UCSD-AML1 (cell line): Measurements from ENCODE around the gene ADRM1.
A peak's percentile ranks its signal among the peaks of the same experiment; 100 is the strongest.

Experiments
- DNase-seq: peaks from one replicate; lab custom pipeline; 2025; ENCODE audit not compliant: unreplicated experiment; lab: John Stamatoyannopoulos, UW

ADRM1 gene

DNA sequence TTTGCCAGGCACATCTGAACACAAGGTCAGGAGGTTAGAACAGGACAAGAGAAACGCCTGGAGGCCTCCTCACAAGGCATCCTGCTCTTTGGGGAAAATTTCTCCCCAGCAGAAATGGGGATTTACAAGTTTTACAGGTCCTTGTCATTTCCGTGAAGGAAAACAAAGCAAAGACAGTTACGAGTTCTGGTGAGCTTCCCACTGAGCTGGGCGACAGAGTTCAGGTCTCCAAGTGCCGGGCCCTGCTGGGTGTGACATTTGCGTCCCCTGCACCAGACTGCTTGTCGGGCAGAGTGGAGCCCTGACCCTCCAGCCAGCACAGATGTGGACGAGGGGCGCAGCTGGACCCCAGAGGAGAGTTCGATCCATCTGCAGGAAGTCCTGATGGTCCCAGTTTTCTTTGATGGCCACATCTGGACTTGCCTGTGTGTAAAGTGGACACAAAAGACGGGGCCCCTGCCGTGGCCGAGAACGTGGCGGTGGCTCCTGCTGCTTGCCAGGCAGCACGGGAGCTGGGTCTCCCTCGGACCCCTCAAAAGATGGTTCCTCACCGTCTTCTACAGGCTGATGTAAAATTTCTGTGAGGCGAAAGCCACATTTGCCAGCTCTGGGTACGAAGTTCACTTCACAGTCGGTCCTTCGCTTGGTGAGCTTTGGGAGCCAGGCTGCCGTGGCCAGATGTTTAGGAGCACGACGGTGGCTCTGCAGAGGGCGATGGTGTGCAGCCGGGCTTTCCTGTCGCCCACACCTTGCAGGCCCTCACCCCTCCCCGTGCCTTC lies 5.2 kb upstream of the ADRM1 start:
- no peak for DNase-seq

GRCh38 chr20:62298577-62299249 lies 4.1 kb upstream of the ADRM1 start:
- no peak for DNase-seq

DNA sequence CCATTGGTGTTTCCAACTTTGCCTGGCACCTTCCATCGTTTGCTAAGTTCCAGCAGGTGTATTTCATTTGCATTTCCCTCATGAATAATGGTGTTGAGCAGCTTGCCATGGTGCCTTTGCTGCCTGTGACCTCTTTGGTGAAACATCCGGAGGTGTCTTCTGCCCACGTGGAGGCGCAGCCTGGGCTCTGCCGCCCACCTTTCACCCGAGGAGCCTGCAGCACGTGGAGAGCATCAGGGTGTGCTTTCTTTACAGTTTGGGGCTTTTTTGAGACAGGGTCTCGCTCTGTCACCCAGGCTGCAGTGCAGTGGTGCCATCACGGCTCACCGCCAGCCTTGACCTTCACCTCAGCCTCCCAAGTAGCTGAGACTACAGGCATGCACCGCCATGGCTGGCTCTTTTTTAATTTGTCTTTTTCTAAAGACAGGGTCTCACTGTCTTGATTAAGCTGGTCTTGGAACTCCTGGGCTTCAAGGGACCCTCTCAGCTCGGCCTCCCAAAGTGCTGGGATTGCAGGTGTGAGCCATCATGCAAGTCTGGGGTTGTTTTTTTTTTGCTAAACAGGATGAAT lies 3.0 kb upstream of the ADRM1 start:
- no peak for DNase-seq

- DNase-seq: no peak
These were observed 2.5 kb upstream of the ADRM1 start for GRCh38 chr20:62300319-62300718.

GRCh38 chr20:62301111-62301668 lies 1.6 kb upstream of the ADRM1 start:
- DNase-seq: no peak

DNA sequence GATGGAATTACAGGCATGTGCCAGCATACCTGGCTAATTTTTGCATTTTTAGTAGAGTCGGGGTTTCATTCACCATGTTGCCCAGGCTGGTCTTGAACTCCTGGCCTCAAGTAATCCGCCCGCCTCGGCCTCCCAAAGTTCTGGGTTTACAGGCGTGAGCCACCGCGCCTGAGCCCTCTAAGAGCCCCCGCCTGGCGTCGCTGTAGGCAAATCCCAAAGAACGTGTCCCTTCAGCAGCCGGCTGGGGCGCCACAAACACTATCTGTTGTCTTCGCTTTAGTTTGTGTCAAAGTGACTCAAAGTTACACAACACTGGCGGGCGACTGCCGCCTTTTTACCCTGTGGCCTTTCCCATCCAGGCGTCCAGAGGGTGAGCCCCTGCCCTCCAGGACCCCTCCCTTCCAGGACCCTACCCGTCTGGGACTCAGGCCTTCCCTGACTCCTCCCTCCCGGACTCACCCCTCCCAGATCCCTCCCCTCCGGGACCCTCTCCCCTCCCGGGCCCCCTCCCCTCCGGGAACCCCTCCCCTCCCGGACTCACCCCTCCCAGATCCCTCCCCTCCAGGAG lies 940 bp upstream of the ADRM1 start:
- peak; percentile 91 for DNase-seq

DNA sequence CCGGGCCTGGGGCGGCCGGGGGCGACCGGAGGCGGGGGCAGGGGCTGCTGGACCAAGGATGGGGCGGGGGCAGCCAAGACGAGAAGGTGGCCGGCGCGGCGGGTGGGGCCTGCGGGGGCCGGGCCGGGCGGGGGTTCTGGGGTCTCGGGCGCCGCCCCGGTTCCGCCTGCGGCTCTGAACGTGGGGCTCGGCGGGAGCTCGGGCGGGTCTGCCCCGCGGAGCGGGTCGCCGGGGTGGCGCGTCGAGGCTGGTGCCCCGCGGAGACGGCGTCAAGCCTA lies 204 bp downstream of the ADRM1 start:
- DNase-seq: no peak

DNA sequence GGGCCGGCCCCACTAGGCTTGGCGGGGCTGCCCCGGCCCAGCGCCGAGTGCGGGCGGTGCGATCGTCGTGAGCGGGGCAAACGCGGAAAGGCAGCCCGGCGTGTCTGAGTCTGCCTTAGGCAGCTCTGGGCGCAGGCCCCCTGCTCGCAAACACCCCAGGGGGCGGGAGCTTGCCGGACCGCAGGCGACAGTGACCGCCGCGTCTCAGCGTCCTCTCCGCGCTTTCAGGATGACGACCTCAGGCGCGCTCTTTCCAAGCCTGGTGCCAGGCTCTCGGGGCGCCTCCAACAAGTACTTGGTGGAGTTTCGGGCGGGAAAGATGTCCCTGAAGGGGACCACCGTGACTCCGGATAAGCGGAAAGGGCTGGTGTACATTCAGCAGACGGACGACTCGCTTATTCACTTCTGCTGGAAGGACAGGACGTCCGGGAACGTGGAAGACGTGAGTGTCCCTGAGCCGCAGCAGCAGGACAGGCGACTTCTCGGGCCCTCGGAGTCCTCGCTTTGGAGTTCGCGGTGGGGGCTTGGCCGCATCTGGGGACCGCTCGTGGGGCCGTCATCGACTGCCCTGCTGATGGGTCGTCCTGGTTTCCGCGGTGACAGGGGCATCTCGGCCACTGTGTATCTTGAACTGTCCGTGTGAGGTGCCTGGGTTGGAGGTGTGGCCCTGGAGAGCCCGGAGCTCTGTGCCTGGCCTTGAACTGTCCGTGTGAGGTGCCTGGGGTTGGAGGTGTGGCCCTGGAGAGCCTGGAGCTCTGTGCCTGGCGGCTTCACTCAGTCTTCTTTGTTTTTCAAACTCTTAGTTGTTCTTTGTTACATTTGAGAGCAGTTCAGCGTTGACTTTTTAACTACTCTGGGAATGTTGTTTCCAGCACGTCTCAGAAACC lies 786 bp downstream of the ADRM1 start:
- peak; percentile 27 for DNase-seq

DNA sequence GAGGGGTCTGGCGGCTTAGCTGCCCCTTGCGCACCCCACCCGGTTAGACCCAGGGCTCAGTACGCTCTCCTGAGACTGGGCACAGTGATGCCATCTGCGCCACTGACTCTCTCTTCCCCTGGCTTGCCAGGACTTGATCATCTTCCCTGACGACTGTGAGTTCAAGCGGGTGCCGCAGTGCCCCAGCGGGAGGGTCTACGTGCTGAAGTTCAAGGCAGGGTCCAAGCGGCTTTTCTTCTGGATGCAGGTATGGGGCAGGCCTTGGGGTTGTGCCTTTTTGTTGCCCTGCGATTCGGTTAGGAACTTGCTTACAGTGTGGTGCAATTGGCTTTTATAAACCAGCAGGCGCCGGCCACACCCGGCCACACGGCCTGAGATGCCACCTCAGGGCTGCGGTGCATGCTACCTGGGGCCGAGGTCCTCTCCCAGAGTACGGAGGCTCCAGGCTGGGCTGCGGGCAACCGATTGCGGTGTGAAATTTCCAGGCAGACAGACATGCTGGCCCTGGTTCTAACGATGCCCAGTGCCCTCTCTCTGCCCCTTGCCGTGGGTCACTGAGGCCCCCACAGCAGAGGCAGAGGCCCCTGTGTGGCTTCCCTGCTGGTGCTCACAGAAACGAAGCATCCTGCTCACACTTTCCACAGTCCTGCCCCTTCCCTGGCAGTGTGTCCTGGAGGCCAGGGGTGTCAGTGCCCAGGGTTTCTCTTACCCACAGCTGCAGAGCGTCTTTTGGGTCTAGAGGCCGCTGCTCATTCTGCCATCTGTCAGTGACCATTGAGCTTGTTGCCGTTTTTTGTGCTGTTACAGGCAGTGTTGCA lies 1.7 kb downstream of the ADRM1 start:
- no peak for DNase-seq

GRCh38 chr20:62305149-62305764 lies 2.5 kb downstream of the ADRM1 start:
- no peak for DNase-seq

DNA sequence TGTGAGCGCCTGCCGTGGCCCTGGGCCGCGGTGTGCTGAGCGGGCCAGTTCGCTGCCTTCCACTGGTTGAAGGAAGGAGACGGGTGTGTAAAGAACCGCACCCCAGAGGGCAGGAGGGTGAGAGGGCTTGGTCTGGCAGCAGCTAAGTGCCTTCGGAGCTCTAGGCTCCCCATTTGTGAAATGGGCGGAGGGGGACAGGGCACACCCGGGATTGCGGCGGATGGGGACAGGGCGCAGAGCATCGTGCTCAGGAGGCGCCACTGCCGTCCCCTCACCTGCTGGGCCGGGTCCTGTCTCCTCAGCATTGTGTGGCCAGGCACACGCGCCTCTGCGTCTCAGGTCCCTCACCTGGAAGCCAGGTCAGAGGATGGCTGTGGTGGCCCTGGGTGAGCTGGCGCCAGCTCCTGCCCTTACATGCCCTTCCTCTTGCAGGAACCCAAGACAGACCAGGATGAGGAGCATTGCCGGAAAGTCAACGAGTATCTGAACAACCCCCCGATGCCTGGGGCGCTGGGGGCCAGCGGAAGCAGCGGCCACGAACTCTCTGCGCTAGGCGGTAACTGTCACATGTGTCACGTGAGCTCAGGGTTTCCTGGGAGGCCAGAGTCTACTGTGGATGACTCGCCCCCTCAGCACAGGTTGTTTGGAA lies 3.1 kb downstream of the ADRM1 start:
- no peak for DNase-seq

DNA sequence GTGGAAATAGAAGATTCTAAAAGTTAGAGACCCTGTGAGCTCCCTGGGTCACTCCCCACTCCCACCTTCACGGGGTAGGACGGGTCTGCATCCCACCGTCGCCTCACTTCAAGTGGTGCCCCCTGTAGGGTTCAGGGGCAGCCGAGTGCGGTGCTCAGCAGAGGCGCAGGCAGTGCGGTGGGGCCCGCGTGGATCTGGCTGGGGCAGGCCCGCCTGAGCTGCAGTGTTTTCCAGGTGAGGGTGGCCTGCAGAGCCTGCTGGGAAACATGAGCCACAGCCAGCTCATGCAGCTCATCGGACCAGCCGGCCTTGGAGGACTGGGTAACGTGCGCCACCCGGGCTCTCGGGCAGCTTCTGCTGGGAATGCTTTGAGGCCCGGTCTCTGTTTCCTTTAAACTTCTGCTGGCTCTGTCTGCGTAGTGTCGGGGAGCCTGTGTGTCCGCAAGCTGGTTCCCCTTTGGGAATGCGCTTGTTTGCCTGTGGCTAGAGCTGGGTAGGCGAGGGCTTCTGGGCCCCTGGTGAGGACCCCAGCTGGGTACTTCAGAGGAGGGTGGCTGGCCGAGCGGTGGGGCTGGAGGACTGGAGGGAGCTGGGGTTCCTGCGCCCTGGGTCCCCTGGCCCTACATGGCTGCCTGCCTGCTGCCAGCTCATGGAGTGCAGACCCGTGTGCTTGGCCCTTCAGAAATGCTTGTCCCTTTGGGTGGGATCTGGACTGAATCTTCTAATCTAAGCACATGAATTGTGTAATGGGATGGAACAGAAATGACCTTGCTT lies 3.8 kb downstream of the ADRM1 start:
- no peak for DNase-seq

- no peak for DNase-seq
These were observed 4.7 kb downstream of the ADRM1 start for GRCh38 chr20:62307226-62308101.

DNA sequence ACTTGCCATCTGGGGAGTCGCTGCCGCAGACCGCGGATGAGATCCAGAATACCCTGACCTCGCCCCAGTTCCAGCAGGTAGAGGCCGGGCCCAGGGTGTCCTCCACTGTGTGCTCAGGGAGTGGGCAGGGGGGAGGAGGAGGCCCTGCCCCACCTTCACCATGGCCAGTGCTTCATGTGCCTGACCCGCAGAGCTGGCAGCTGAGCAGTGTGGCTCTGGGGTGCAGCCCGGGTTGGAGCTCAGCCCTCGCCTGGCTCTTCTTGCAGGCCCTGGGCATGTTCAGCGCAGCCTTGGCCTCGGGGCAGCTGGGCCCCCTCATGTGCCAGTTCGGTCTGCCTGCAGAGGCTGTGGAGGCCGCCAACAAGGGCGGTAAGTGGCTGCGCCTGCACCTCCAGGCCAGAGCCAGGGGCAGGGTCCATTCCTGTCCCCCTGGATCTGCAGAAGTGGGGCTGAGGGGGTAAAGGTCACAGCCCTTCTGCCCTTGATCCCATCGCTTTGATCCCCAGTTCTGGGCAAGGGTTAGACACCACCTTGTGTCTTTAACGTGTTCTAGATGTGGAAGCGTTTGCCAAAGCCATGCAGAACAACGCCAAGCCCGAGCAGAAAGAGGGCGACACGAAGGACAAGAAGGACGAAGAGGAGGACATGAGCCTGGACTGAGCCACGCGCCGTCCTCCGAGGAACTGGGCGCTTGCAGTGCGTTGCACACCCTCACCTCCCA lies 5.5 kb downstream of the ADRM1 start:
- no peak for DNase-seq

- DNase-seq: no peak
These were observed 6.6 kb downstream of the ADRM1 start for GRCh38 chr20:62309198-62309944.
